H1 (cell line): ENCODE measurements around the gene SV2B. TPM values are rescaled to one million over a fixed set of nuclear protein-coding genes. Genes with fewer than 3 reads are reported as not detected.

ENCODE experiments used
- CTCF ChIA-PET: fragments of 300-600 bp; sonication (Branson Sonifier 250); formaldehyde crosslinking; loops from one replicate; lab custom pipeline; 2021; ENCODE audit not compliant: partially characterized antibody; lab: Charles Lee
- POLR2A ChIA-PET: fragments of 300-600 bp; sonication (Branson Sonifier 250); formaldehyde crosslinking; loops from one replicate; lab custom pipeline; 2021; ENCODE audit warnings: inconsistent platforms; ENCODE audit not compliant: partially characterized antibody; lab: Charles Lee
- DNase-seq, 2 experiments: peaks; one replicate each; pipeline versions ENCODE4 v3.0.0 to v3.0.0-alpha.2; 2010 to 2022; ENCODE audit warnings: low spot score in 2 of 2, low read depth in 1 of 2, mixed read lengths in 1 of 2
- FAIRE-seq: peaks from 2 replicates; lab custom pipeline; 2011; peaks lifted over from hg19 to GRCh38; lab: Jason Lieb, UNC
- H2AFZ ChIP-seq: 2 replicates; pipeline ENCODE4 v1.8.1; 2012; ENCODE audit warnings: low read length, inconsistent platforms
- H2AK5ac ChIP-seq: 2 replicates; pipeline ENCODE4 v1.6.1; 2013; ENCODE audit warnings: low read depth, low read length
- H2BK120ac ChIP-seq: replicated peaks from 2 replicates; pipeline ENCODE3; 2013; ENCODE audit warnings: low read depth, low read length, inconsistent platforms
- H2BK12ac ChIP-seq: 2 replicates; pipeline ENCODE4 v1.6.1; 2013; ENCODE audit warnings: low read depth, low read length
- H2BK15ac ChIP-seq: 2 replicates; pipeline ENCODE4 v1.6.1; 2013; ENCODE audit warnings: low read length
- H2BK20ac ChIP-seq: 2 replicates; pipeline ENCODE4 v1.6.1; 2013; ENCODE audit warnings: low read length
- H2BK5ac ChIP-seq: 2 replicates; pipeline ENCODE4 v1.6.1; 2013; ENCODE audit warnings: low read depth, low read length
- H3K14ac ChIP-seq: 2 replicates; pipeline ENCODE4 v1.6.1; 2013; ENCODE audit warnings: inconsistent platforms; ENCODE audit not compliant: insufficient read length
- H3K18ac ChIP-seq: 2 replicates; pipeline ENCODE4 v1.6.1; 2013; ENCODE audit warnings: low read length; ENCODE audit errors: extremely low read depth
- H3K23ac ChIP-seq: 2 replicates; pipeline ENCODE4 v1.6.1; 2013; ENCODE audit warnings: inconsistent platforms; ENCODE audit not compliant: insufficient read length
- H3K23me2 ChIP-seq: 2 replicates; pipeline ENCODE4 v1.6.1; 2013; ENCODE audit warnings: low read depth, low read length
- H3K27ac ChIP-seq: 2 replicates; pipeline ENCODE4 v1.6.1; 2011; ENCODE audit warnings: low read depth, low read length, inconsistent platforms
- H3K27me3 ChIP-seq, 4 experiments: replicated peaks in 1 of 4; 1 replicate in 1 of 4; 2 replicates in 3 of 4; pipeline versions ENCODE4 v1.6.1 to v1.8.1; 2011 to 2013; ENCODE audit warnings: low read length in 3 of 4, mild to moderate bottlenecking in 3 of 4, inconsistent platforms in 2 of 4, mixed read lengths in 2 of 4, moderate library complexity in 1 of 4; ENCODE audit not compliant: control insufficient read depth in 3 of 4, insufficient read depth in 3 of 4; ENCODE audit errors: extremely low read depth in 1 of 4
- H3K36me3 ChIP-seq, 4 experiments: 2 replicates each; pipeline versions ENCODE4 v1.6.1 to v1.8.1; 2011 to 2013; ENCODE audit warnings: mild to moderate bottlenecking in 4 of 4, low read length in 3 of 4, moderate library complexity in 2 of 4, control low read depth in 1 of 4, inconsistent platforms in 1 of 4; ENCODE audit not compliant: insufficient read depth in 4 of 4, control insufficient read depth in 2 of 4
- H3K4ac ChIP-seq: replicated peaks from 2 replicates; pipeline ENCODE3; 2013; ENCODE audit warnings: low read length, low read depth, mixed read lengths, inconsistent platforms; ENCODE audit not compliant: insufficient read length
- H3K4me1 ChIP-seq, 4 experiments: replicated peaks in 1 of 4; 1 replicate in 1 of 4; 2 replicates in 3 of 4; pipeline versions ENCODE4 v1.6.1 to v1.8.1; 2011 to 2013; ENCODE audit warnings: low read length in 3 of 4, inconsistent platforms in 2 of 4, mixed read lengths in 1 of 4; ENCODE audit not compliant: insufficient read depth in 4 of 4, control insufficient read depth in 3 of 4
- H3K4me2 ChIP-seq, 2 experiments: 2 replicates each; pipeline versions ENCODE4 v1.6.1 to v1.8.1; 2011 to 2013; ENCODE audit warnings: low read depth in 2 of 2, low read length in 2 of 2, control low read depth in 1 of 2, inconsistent platforms in 1 of 2, mild to moderate bottlenecking in 1 of 2; ENCODE audit not compliant: insufficient read depth in 1 of 2
- H3K4me3 ChIP-seq, 4 experiments: fragments of 200-600, 300-600 bp in 1 of 4; sonication (generic), shearing (Covaris generic), sonication (Bioruptor Twin) in 1 of 4; 2 replicates each; pipeline versions ENCODE4 v1.5.1 to v1.8.1; 2011 to 2016; ENCODE audit warnings: low read length in 4 of 4, low read depth in 3 of 4, control low read depth in 2 of 4, inconsistent platforms in 2 of 4, mild to moderate bottlenecking in 2 of 4, mixed read lengths in 1 of 4, moderate library complexity in 1 of 4; ENCODE audit not compliant: insufficient read depth in 2 of 4; ENCODE audit errors: extremely low read depth in 1 of 4
- H3K56ac ChIP-seq: replicated peaks from 2 replicates; pipeline ENCODE3; 2013; ENCODE audit warnings: low read depth, mild to moderate bottlenecking, mixed read lengths, low read length, inconsistent platforms; ENCODE audit not compliant: insufficient read length
- H3K79me1 ChIP-seq: 2 replicates; pipeline ENCODE4 v1.6.1; 2013; ENCODE audit warnings: low read depth, low read length, control low read depth
- H3K79me2 ChIP-seq, 2 experiments: 2 replicates each; pipeline versions ENCODE4 v1.6.1 to v1.8.1; 2012 to 2013; ENCODE audit warnings: low read length in 2 of 2, mild to moderate bottlenecking in 2 of 2, inconsistent platforms in 1 of 2; ENCODE audit not compliant: insufficient read depth in 2 of 2, control insufficient read depth in 1 of 2
- H3K9ac ChIP-seq, 4 experiments: replicated peaks in 1 of 4; 1 replicate in 1 of 4; 2 replicates in 3 of 4; pipeline versions ENCODE4 v1.6.1 to v1.8.1; 2011 to 2013; ENCODE audit warnings: low read depth in 3 of 4, low read length in 3 of 4, control low read depth in 2 of 4, mild to moderate bottlenecking in 2 of 4, moderate library complexity in 2 of 4, inconsistent platforms in 1 of 4; ENCODE audit errors: extremely low read depth in 1 of 4
- H3K9me3 ChIP-seq, 2 experiments: 2 replicates each; pipeline versions ENCODE4 v1.6.1 to v1.8.1; 2012 to 2013; ENCODE audit warnings: mild to moderate bottlenecking in 2 of 2, moderate library complexity in 2 of 2, control low read depth in 1 of 2, inconsistent platforms in 1 of 2, low read depth in 1 of 2, low read length in 1 of 2, mixed read lengths in 1 of 2; ENCODE audit not compliant: insufficient read depth in 2 of 2
- H4K20me1 ChIP-seq, 2 experiments: replicated peaks in 1 of 2; 2 replicates each; pipeline versions ENCODE3 to v1.8.1; 2011 to 2013; ENCODE audit warnings: inconsistent platforms in 2 of 2, low read length in 2 of 2, mild to moderate bottlenecking in 1 of 2; ENCODE audit not compliant: insufficient read depth in 2 of 2, control insufficient read depth in 1 of 2
- H4K5ac ChIP-seq: 2 replicates; pipeline ENCODE4 v1.6.1; 2013; ENCODE audit warnings: low read length, low read depth, mixed read lengths, inconsistent platforms; ENCODE audit not compliant: insufficient read length
- H4K8ac ChIP-seq: 2 replicates; pipeline ENCODE4 v1.8.0; 2013; ENCODE audit warnings: mild to moderate bottlenecking, moderate library complexity, low read length, inconsistent platforms; ENCODE audit not compliant: insufficient read depth; ENCODE audit errors: extremely low read depth
- H4K91ac ChIP-seq: replicated peaks from 2 replicates; pipeline ENCODE3; 2013; ENCODE audit warnings: low read length, mixed read lengths, inconsistent platforms; ENCODE audit not compliant: insufficient read length
- KDM4A ChIP-seq: IDR thresholded peaks from one replicate; pipeline ENCODE4 v1.7.1; 2012; ENCODE audit warnings: low read depth, mild to moderate bottlenecking, moderate library complexity, low read length, inconsistent platforms; ENCODE audit not compliant: severe bottlenecking
- WGBS, 2 experiments: shearing (Covaris generic) in 1 of 2; methylation state at CpG; one replicate each; pipeline versions ENCODE4 v1.1.6 to v1.1.7; 2013 to 2015; ENCODE audit warnings: low lambda C conversion rate in 2 of 2, mixed read lengths in 2 of 2, inconsistent platforms in 1 of 2, low coverage in 1 of 2, missing lambda C conversion rate in 1 of 2; ENCODE audit not compliant: insufficient replicate concordance in 2 of 2, insufficient coverage in 1 of 2, insufficient read length in 1 of 2; ENCODE audit errors: extremely low coverage in 1 of 2, missing lambda C conversion rate in 1 of 2; 5-methylcytosine and 5-hydroxymethylcytosine counted together
- polyA plus RNA-seq, 7 experiments: library from polyadenylated mRNA; depleted of rRNA in 3 of 7; stranded (reverse) in 5 of 7; unstranded in 2 of 7; fragments of >200 nt in 5 of 7; fragments of 200-250 nt in 2 of 7; gene quantifications; 1 replicate in 5 of 7; 2 replicates in 1 of 7; 4 replicates in 1 of 7; pipeline versions ENCODE4 v1.2.1 to v1.2.3, GENCODE V29; 2011 to 2013; ENCODE audit warnings: missing spikeins in 2 of 7, mixed read lengths in 2 of 7
- total RNA-seq: library from RNA; stranded (reverse); fragmentation: NEBNext Ultra II Directional; extraction: Animal tissue kit (Norgen Biotek cat#: 25700); gene quantifications from 2 replicates; pipeline ENCODE4 v1.2.1, GENCODE V29; 2021

The SV2B gene
- total and polyA plus RNA-seq, 2 of the 8 experiments (the other 6 are each of a cell fraction or from before 2014, with no cell fraction given) = 0.09 to 0.20 TPM

GRCh38 chr15:91122296-91122695 lies 22.2 kb downstream of the SV2B start:
- Histone ChIP-seq H4K91ac (no peak overlapping the region), H3K27me3 (no peaks in the 10 kb centered on the region), H4K20me1 (no peaks in the 10 kb centered on the region), H2BK20ac (no peak overlapping the region), H2AK5ac (no peak overlapping the region), H3K79me1 (no peaks in the 10 kb centered on the region), H4K5ac (no peak overlapping the region), H3K18ac (no peak overlapping the region), H3K36me3 (no peaks in the 10 kb centered on the region), H2BK12ac (no peak overlapping the region)
- no peak for FAIRE-seq
- CTCF ChIA-PET = interaction anchor here (0.7 to 1.8 kb wide), 5 partner anchors 9 to 54 kb away, joined by 3 to 6 read pairs (median 4); no protein-coding TSS in a partner anchor
- TF ChIP-seq KDM4A = no peak
- TF ChIP-seq, all 59 proteins: peak for 0
- no peak overlapping the region for H2AFZ ChIP-seq
- no peak overlapping the region for H3K56ac ChIP-seq
- peaks cover 0 to 3% (median 1%) of the 10 kb centered on the region in 4 experiments; a peak in 3 of 7 replicates for H3K4me1 ChIP-seq
- no peak overlapping the region for H2BK15ac ChIP-seq
- H2BK120ac ChIP-seq = no peak overlapping the region
- H3K14ac ChIP-seq = no peak overlapping the region
- H3K4me3 ChIP-seq = no peak overlapping the region
- DNase-seq = no peak
- H3K23me2 ChIP-seq = no peaks in the 10 kb centered on the region
- WGBS, 2 experiments = 94% methylated on average over 1 of the region's 1 CpG; no CpG with 5 or more reads in 1 of the 2 experiments
- H3K9ac ChIP-seq = no peak overlapping the region
- H2BK5ac ChIP-seq = no peak overlapping the region
- no peaks in the 10 kb centered on the region for H3K79me2 ChIP-seq
- no peak overlapping the region for H4K8ac ChIP-seq
- POLR2A ChIA-PET = interaction anchor here (0.6 kb wide), 1 partner anchor 138 kb away, joined by 3 read pairs; no protein-coding TSS in a partner anchor
- no peak overlapping the region for H3K4me2 ChIP-seq
- H3K23ac ChIP-seq = no peak overlapping the region
- H3K9me3 ChIP-seq = no peaks in the 10 kb centered on the region
- H3K4ac ChIP-seq = no peak overlapping the region
- no peak overlapping the region for H3K27ac ChIP-seq
